Sigmoid colon (tissue), 4 donors: ENCODE results near the gene PPARD.

Experiments used
- POLR2AphosphoS5 ChIP-seq, 4 donors: sonication (generic); formaldehyde crosslinking; IDR thresholded peaks; one replicate each; pipeline ENCODE4 v1.6.1; 2017; ENCODE audit warnings: antibody characterized with exemption in 4 of 4
- TF ChIP-seq, protein P1 (sequence below), 4 experiments: fragments of 450-650 bp in 3 of 4; fragments of 200-600 bp in 1 of 4; IDR thresholded peaks; one replicate each; pipeline ENCODE4 v1.5.1; 2016 to 2019; ENCODE audit warnings: antibody characterized with exemption in 4 of 4, mild to moderate bottlenecking in 3 of 4, moderate library complexity in 2 of 4

DNA sequence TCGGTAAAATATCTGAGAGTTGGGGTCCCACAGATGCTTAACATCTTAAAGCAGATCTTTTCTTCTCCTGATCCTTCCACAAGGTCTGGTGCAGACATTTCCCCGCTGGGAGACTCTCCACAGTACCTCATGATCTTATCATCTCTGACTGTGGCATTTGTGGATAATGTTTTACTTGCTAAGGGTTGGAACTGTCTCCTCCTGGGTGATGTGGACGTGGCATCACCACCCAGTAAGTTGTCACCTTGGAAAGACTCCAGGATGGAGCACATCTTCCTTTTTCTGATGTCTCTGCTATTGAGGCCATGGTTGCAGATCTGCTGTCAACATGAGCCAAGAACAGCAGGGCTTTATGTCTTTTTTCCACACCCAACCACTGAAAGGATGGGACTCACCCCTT, 67.8 kb downstream of the PPARD start:
- TF ChIP-seq, protein P1, sequence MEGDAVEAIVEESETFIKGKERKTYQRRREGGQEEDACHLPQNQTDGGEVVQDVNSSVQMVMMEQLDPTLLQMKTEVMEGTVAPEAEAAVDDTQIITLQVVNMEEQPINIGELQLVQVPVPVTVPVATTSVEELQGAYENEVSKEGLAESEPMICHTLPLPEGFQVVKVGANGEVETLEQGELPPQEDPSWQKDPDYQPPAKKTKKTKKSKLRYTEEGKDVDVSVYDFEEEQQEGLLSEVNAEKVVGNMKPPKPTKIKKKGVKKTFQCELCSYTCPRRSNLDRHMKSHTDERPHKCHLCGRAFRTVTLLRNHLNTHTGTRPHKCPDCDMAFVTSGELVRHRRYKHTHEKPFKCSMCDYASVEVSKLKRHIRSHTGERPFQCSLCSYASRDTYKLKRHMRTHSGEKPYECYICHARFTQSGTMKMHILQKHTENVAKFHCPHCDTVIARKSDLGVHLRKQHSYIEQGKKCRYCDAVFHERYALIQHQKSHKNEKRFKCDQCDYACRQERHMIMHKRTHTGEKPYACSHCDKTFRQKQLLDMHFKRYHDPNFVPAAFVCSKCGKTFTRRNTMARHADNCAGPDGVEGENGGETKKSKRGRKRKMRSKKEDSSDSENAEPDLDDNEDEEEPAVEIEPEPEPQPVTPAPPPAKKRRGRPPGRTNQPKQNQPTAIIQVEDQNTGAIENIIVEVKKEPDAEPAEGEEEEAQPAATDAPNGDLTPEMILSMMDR (IDR thresholded peaks at IDR 0.05), result no peak
- TF ChIP-seq POLR2AphosphoS5 (IDR thresholded peaks at IDR 0.05), result no peak
